Measurements from ENCODE around the gene RNF157.

Gene RNF157

DNA sequence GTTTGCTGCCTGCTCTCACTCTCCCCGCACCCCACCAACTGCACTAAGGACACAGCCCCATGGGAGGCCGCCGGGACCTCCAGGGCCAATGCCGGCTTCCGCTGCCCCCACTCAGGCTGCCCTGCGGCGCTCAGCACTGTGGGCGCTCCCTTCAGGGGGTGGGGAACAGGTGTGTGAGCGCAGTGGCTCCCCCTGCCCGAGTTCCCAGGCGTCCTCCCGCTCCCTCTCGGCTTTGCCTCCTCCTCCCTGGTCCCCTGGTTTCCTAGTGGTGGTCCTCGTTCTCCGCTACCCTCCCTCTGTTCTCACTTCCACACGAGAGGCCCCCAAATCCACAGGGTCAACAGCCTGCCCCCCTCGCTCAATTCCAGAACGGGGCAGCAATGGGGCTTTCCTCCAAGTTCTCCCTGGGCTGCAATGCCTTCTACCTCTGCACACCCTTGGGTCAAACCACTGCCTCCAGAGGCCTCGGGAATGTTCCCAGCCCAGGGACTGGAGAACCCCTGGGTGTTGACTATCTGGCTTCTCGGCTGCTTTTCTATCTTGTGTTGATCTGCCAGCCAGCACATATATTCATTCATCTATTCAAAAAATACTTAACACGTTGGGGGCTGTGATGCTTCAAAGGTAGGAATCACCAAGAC lies 109.1 kb downstream of the RNF157 start:
- Histone ChIP-seq H3K36me3 (ENCODE audit: control insufficient read depth in 2 of 2, insufficient read depth in 1 of 2, low read length in 2 of 2) (no peaks in the 10 kb centered on the region), H3K9me3 (ENCODE audit: control insufficient read depth, insufficient read depth, low read depth, low read length) (no peaks in the 10 kb centered on the region), H3K4me1 (ENCODE audit: control insufficient read depth, insufficient read depth, low read length) (peaks cover 4% of the 10 kb centered on the region), H3K27ac (ENCODE audit: extremely low read depth, low read depth, low read length) (no peak overlapping the region), H3K4me3 (ENCODE audit: low read depth, low read length) (no peak overlapping the region)
- ChIA-PET CTCF (interaction anchor here (0.9 to 1.8 kb wide), 4 partner anchors 10 to 148 kb away, joined by 3 to 10 read pairs (median 5); no protein-coding TSS in a partner anchor), POLR2A (no interaction called here)
- no peak for TF ChIP-seq ZNF404 (tag by site-specific recombination; IDR thresholded peaks at IDR 0.05)
- TF ChIP-seq ZNF394 (tag by site-specific recombination; IDR thresholded peaks at IDR 0.05; ENCODE audit: borderline replicate concordance): no peak
- no peak for TF ChIP-seq ZNF560 (tag by site-specific recombination; IDR thresholded peaks at IDR 0.05; ENCODE audit: borderline replicate concordance)
- no peak for TF ChIP-seq ZNF214 (tag by site-specific recombination; IDR thresholded peaks at IDR 0.05; ENCODE audit: borderline replicate concordance)
- TF ChIP-seq ZNF654 (tag by site-specific recombination; IDR thresholded peaks at IDR 0.05; ENCODE audit: low read depth): no peak
- TF ChIP-seq ZNF747 (tag by site-specific recombination; IDR thresholded peaks at IDR 0.05): no peak
- no peak for TF ChIP-seq TCF7L2 (IDR thresholded peaks at IDR 0.05; ENCODE audit: borderline replicate concordance, low read depth, low read length)
- TF ChIP-seq, protein P1, sequence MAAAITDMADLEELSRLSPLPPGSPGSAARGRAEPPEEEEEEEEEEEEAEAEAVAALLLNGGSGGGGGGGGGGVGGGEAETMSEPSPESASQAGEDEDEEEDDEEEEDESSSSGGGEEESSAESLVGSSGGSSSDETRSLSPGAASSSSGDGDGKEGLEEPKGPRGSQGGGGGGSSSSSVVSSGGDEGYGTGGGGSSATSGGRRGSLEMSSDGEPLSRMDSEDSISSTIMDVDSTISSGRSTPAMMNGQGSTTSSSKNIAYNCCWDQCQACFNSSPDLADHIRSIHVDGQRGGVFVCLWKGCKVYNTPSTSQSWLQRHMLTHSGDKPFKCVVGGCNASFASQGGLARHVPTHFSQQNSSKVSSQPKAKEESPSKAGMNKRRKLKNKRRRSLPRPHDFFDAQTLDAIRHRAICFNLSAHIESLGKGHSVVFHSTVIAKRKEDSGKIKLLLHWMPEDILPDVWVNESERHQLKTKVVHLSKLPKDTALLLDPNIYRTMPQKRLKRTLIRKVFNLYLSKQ (tag by site-specific recombination; IDR thresholded peaks at IDR 0.05; ENCODE audit: borderline replicate concordance): no peak
- no peak for TF ChIP-seq ZNF837 (tag by site-specific recombination; IDR thresholded peaks at IDR 0.05)
- TF ChIP-seq ZBTB17 (tag by site-specific recombination; IDR thresholded peaks at IDR 0.05): no peak
- TF ChIP-seq KLF1 (tag by site-specific recombination; IDR thresholded peaks at IDR 0.05): no peak
- TF ChIP-seq OSR2 (tag by site-specific recombination; IDR thresholded peaks at IDR 0.05): no peak
- TF ChIP-seq ZNF521 (tag by site-specific recombination; IDR thresholded peaks at IDR 0.05): no peak
- TF ChIP-seq ZNF571 (tag by site-specific recombination; IDR thresholded peaks at IDR 0.05): no peak
- TF ChIP-seq, protein P2, sequence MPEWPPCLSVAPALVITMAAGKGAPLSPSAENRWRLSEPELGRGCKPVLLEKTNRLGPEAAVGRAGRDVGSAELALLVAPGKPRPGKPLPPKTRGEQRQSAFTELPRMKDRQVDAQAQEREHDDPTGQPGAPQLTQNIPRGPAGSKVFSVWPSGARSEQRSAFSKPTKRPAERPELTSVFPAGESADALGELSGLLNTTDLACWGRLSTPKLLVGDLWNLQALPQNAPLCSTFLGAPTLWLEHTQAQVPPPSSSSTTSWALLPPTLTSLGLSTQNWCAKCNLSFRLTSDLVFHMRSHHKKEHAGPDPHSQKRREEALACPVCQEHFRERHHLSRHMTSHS (tag by site-specific recombination; IDR thresholded peaks at IDR 0.05): no peak
- no peak for TF ChIP-seq KLF16 (tag by site-specific recombination; IDR thresholded peaks at IDR 0.05)
- no peak for TF ChIP-seq ZNF600 (tag by site-specific recombination; IDR thresholded peaks at IDR 0.05)

DNA sequence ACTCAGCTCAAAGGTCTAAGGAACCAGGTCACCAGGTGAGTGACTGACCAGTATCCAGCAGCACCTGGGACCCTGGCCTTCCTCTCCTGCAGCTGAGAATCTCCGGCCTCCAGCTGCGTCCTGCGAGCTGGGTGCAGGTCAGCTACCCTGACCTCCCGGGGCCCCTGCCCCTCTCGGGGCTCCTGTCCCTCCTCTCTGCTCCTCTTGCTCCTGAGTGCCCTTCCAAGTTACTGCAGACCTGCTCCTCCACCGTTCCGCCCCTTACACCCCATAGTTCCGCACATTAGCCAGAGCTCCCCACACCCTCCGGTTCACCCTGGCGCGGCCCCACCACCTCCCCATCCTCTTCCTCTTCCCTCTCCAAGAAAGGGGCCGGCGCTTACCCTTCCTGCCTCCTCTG lies 109.8 kb downstream of the RNF157 start:
- ChIA-PET CTCF (interaction anchor here (0.6 to 1.8 kb wide), 6 partner anchors 9 to 149 kb away, joined by 3 to 10 read pairs (median 4); no protein-coding TSS in a partner anchor), POLR2A (interaction anchor here (0.6 kb wide), 1 partner anchor 50 kb away, joined by 8 read pairs; no protein-coding TSS in a partner anchor)
- TF ChIP-seq ZNF394 (tag by site-specific recombination; IDR thresholded peaks at IDR 0.05; ENCODE audit: borderline replicate concordance): no peak
- TF ChIP-seq ZNF510 (tag by site-specific recombination; IDR thresholded peaks at IDR 0.05; ENCODE audit: insufficient replicate concordance): no peak
- no peak for TF ChIP-seq ZSCAN23 (tag by site-specific recombination; IDR thresholded peaks at IDR 0.05)
- TF ChIP-seq, protein P3, sequence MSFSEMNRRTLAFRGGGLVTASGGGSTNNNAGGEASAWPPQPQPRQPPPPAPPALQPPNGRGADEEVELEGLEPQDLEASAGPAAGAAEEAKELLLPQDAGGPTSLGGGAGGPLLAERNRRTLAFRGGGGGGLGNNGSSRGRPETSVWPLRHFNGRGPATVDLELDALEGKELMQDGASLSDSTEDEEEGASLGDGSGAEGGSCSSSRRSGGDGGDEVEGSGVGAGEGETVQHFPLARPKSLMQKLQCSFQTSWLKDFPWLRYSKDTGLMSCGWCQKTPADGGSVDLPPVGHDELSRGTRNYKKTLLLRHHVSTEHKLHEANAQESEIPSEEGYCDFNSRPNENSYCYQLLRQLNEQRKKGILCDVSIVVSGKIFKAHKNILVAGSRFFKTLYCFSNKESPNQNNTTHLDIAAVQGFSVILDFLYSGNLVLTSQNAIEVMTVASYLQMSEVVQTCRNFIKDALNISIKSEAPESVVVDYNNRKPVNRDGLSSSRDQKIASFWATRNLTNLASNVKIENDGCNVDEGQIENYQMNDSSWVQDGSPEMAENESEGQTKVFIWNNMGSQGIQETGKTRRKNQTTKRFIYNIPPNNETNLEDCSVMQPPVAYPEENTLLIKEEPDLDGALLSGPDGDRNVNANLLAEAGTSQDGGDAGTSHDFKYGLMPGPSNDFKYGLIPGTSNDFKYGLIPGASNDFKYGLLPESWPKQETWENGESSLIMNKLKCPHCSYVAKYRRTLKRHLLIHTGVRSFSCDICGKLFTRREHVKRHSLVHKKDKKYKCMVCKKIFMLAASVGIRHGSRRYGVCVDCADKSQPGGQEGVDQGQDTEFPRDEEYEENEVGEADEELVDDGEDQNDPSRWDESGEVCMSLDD (tag by site-specific recombination; IDR thresholded peaks at IDR 0.05): no peak
- no peak for TF ChIP-seq ZNF548 (tag by site-specific recombination; IDR thresholded peaks at IDR 0.05)
- TF ChIP-seq, protein P4, sequence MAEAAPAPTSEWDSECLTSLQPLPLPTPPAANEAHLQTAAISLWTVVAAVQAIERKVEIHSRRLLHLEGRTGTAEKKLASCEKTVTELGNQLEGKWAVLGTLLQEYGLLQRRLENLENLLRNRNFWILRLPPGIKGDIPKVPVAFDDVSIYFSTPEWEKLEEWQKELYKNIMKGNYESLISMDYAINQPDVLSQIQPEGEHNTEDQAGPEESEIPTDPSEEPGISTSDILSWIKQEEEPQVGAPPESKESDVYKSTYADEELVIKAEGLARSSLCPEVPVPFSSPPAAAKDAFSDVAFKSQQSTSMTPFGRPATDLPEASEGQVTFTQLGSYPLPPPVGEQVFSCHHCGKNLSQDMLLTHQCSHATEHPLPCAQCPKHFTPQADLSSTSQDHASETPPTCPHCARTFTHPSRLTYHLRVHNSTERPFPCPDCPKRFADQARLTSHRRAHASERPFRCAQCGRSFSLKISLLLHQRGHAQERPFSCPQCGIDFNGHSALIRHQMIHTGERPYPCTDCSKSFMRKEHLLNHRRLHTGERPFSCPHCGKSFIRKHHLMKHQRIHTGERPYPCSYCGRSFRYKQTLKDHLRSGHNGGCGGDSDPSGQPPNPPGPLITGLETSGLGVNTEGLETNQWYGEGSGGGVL (tag by site-specific recombination; IDR thresholded peaks at IDR 0.05): no peak
- TF ChIP-seq ZNF768 (tag by site-specific recombination; IDR thresholded peaks at IDR 0.05): no peak
- TF ChIP-seq ZIC2 (tag by site-specific recombination; IDR thresholded peaks at IDR 0.05): no peak
- no peak for TF ChIP-seq SP7 (tag by site-specific recombination; IDR thresholded peaks at IDR 0.05)
- TF ChIP-seq GLI2 (tag by site-specific recombination; IDR thresholded peaks at IDR 0.05; ENCODE audit: borderline replicate concordance, low read depth): no peak
- TF ChIP-seq, protein P5, sequence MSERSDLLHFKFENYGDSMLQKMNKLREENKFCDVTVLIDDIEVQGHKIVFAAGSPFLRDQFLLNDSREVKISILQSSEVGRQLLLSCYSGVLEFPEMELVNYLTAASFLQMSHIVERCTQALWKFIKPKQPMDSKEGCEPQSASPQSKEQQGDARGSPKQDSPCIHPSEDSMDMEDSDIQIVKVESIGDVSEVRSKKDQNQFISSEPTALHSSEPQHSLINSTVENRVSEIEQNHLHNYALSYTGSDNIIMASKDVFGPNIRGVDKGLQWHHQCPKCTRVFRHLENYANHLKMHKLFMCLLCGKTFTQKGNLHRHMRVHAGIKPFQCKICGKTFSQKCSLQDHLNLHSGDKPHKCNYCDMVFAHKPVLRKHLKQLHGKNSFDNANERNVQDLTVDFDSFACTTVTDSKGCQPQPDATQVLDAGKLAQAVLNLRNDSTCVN (tag by site-specific recombination; optimal IDR thresholded peaks at IDR 0.05): no peak
- no peak for TF ChIP-seq ZNF311 (tag by site-specific recombination; IDR thresholded peaks at IDR 0.05; ENCODE audit: borderline replicate concordance)

More for the DNA sequence above, 109.8 kb downstream of the RNF157 start:
- Histone ChIP-seq H3K36me3 (ENCODE audit: control insufficient read depth in 2 of 2, insufficient read depth in 1 of 2, low read length in 2 of 2) (no peaks in the 10 kb centered on the region), H3K27ac (ENCODE audit: extremely low read depth, low read depth, low read length) (no peak overlapping the region), H3K4me3 (ENCODE audit: low read depth, low read length) (no peak overlapping the region), H3K4me1 (ENCODE audit: control insufficient read depth, insufficient read depth, low read length) (peaks cover 4% of the 10 kb centered on the region), H3K9me3 (ENCODE audit: control insufficient read depth, insufficient read depth, low read depth, low read length) (no peaks in the 10 kb centered on the region)

Data from HEK293 (cell line).